Natural killer cell (primary cell): ENCODE data around the gene PINLYP. TPM values are rescaled to one million over a fixed set of nuclear protein-coding genes. Genes with fewer than 3 reads are reported as not detected.
A peak's percentile ranks its signal among the peaks of the same experiment; 100 is the strongest.

Experiments used
- ATAC-seq, 3 donors: fragments of 150-1000 bp in 2 of 3; fragments of 200-7000 bp in 1 of 3; cut with Tn5 transposase; 1 replicate in 1 of 3; 2 replicates in 2 of 3; pipeline ENCODE4 v1.10.0; 2021; ENCODE audit warnings: mild to moderate bottlenecking in 2 of 3, moderate library complexity in 2 of 3
- DNase-seq, 2 donors: peaks; one replicate each; pipeline versions ENCODE4 v3.0.0 to v3.0.0-alpha.2; 2013 to 2021; ENCODE audit warnings: mixed read lengths in 1 of 2
- H3K27ac ChIP-seq: one replicate; pipeline ENCODE4 v1.5.1; 2013; ENCODE audit warnings: mild to moderate bottlenecking, low read length
- H3K27me3 ChIP-seq: one replicate; pipeline ENCODE4 v1.6.1; 2013; ENCODE audit warnings: low read length; ENCODE audit not compliant: control insufficient read depth, insufficient read depth
- H3K36me3 ChIP-seq: one replicate; pipeline ENCODE4 v1.6.1; 2013; ENCODE audit warnings: low read length; ENCODE audit not compliant: control insufficient read depth, insufficient read depth
- H3K4me1 ChIP-seq: one replicate; pipeline ENCODE4 v1.6.1; 2013; ENCODE audit warnings: low read length; ENCODE audit not compliant: control insufficient read depth, insufficient read depth
- H3K4me3 ChIP-seq: one replicate; pipeline ENCODE4 v1.5.1; 2013; ENCODE audit warnings: low read length
- H3K9me3 ChIP-seq: one replicate; pipeline ENCODE4 v1.6.1; 2013; ENCODE audit warnings: low read length; ENCODE audit not compliant: control insufficient read depth, insufficient read depth
- H3K27ac Mint-ChIP-seq, 2 donors: one replicate each; pipeline ENCODE4 v1.8.0; 2022; ENCODE audit warnings: mild to moderate bottlenecking in 2 of 2, mixed read lengths in 2 of 2, moderate library complexity in 1 of 2
- H3K27me3 Mint-ChIP-seq, 2 donors: one replicate each; pipeline ENCODE4 v1.8.0; 2022; ENCODE audit warnings: low read depth in 2 of 2, mixed read lengths in 2 of 2
- H3K36me3 Mint-ChIP-seq: one replicate; pipeline ENCODE4 v1.8.0; 2022; ENCODE audit warnings: mixed read lengths
- H3K4me1 Mint-ChIP-seq, 2 donors: one replicate each; pipeline ENCODE4 v1.8.0; 2022; ENCODE audit warnings: mixed read lengths in 2 of 2
- H3K4me3 Mint-ChIP-seq: one replicate; pipeline ENCODE4 v1.8.0; 2022; ENCODE audit warnings: mild to moderate bottlenecking, moderate library complexity, mixed read lengths
- H3K9me3 Mint-ChIP-seq, 2 donors: one replicate each; pipeline ENCODE4 v1.8.0; 2022; ENCODE audit warnings: mixed read lengths in 2 of 2
- CTCF ChIP-seq: fragments of 200-600 bp; IDR thresholded peaks from one replicate; pipeline ENCODE4 v1.8.0; 2022; ENCODE audit warnings: antibody characterized with exemption
- WGBS: methylation state at CpG from one replicate; pipeline ENCODE4 v1.1.7; 2013; ENCODE audit warnings: missing lambda C conversion rate; ENCODE audit not compliant: insufficient coverage; 5-methylcytosine and 5-hydroxymethylcytosine counted together
- intact Hi-C: fragments of 100-400 bp; cut with micrococcal nuclease; formaldehyde crosslinking; loops from one replicate; pipeline ENCODE4 v1.14.2; 2022
- total RNA-seq, 4 donors: library from RNA; stranded (reverse); fragments of 120-200 nt in 1 of 4; gene quantifications; one replicate each; pipeline versions ENCODE4 v1.2.3 to v1.2.4, GENCODE V29; 2013 to 2022

Gene PINLYP
- total RNA-seq, 3 donors from 2014 or later (not counting 1 experiment from before 2014, with no cell fraction given): 1.7 to 3.0 (median 2.4) TPM

- Histone ChIP-seq H3K27me3 (no peaks in the 10 kb centered on the region), H3K4me1 (peaks cover 22% of the 10 kb centered on the region), H3K36me3 (peaks cover 5% of the 10 kb centered on the region), H3K9me3 (no peaks in the 10 kb centered on the region), H3K4me3 (peak overlapping the region; percentile 75), H3K27ac (peak overlapping the region; percentile 84)
- intact Hi-C loops: loop anchor here (1.0 kb wide), 1 partner anchor 22 kb away; the partner anchor contains the start of genes IRGQ and ZNF576
- Mint-ChIP-seq H3K9me3 (no peaks in the 10 kb centered on the region), H3K4me1 (peaks cover 34 to 40% of the 10 kb centered on the region in 2 donors), H3K27ac (peak overlapping the region; percentile 97 to 100), H3K36me3 (no peaks in the 10 kb centered on the region), H3K27me3 (peaks cover 0 to 6% of the 10 kb centered on the region in 2 donors), H3K4me3 (peak overlapping the region; percentile 96)
- no peak for ATAC-seq
- WGBS: 48% methylated on average over 12 of the region's 12 CpGs
- no peak for DNase-seq
- TF ChIP-seq CTCF: no peak
Measured at GRCh38 chr19:43574424-43575155, 1.0 kb upstream of the PINLYP start.

- Histone ChIP-seq H3K27me3 (no peaks in the 10 kb centered on the region), H3K27ac (peak overlapping the region; percentile 72), H3K9me3 (no peaks in the 10 kb centered on the region), H3K4me3 (peak overlapping the region; percentile 32), H3K36me3 (peaks cover 5% of the 10 kb centered on the region), H3K4me1 (peaks cover 36% of the 10 kb centered on the region)
- 77% methylated on average over 37 of the region's 37 CpGs for WGBS
- DNase-seq (no peak), ATAC-seq (peak in 1 of 3 donors; percentile 3)
- intact Hi-C loops: loop anchor here (1.0 kb wide), 1 partner anchor 20 kb away; the partner anchor contains the start of genes IRGQ and ZNF576
- Mint-ChIP-seq H3K27ac (peak overlapping the region; percentile 97 to 100), H3K27me3 (peaks cover 0 to 6% of the 10 kb centered on the region in 2 donors), H3K4me1 (peaks cover 33 to 39% of the 10 kb centered on the region in 2 donors), H3K36me3 (no peaks in the 10 kb centered on the region), H3K4me3 (peak overlapping the region; percentile 69), H3K9me3 (no peaks in the 10 kb centered on the region)
- TF ChIP-seq CTCF: no peak
Measured at GRCh38 chr19:43575955-43576878, 616 bp downstream of the PINLYP start.

- Histone ChIP-seq H3K36me3 (no peaks in the 10 kb centered on the region), H3K27me3 (no peaks in the 10 kb centered on the region), H3K27ac (no peak overlapping the region), H3K9me3 (no peaks in the 10 kb centered on the region), H3K4me1 (peaks cover 41% of the 10 kb centered on the region), H3K4me3 (no peak overlapping the region)
- no peak for DNase-seq
- peaks cover 0 to 6% of the 10 kb centered on the region in 2 donors for H3K27me3 Mint-ChIP-seq
- no peak for TF ChIP-seq CTCF
- H3K4me3 Mint-ChIP-seq: peak overlapping the region; percentile 37
- H3K27ac Mint-ChIP-seq: peak overlapping the region in 1 of 2 donors; percentile 23
- intact Hi-C loops: no loop called here
- 94% methylated on average over 3 of the region's 3 CpGs for WGBS
- no peaks in the 10 kb centered on the region for H3K9me3 Mint-ChIP-seq
- H3K4me1 Mint-ChIP-seq: peaks cover 23 to 28% of the 10 kb centered on the region in 2 donors
- ATAC-seq: no peak
- no peaks in the 10 kb centered on the region for H3K36me3 Mint-ChIP-seq
Measured at GRCh38 chr19:43578787-43579186, 3.2 kb downstream of the PINLYP start.
